Caco-2 (cell line): ENCODE data around the gene CXCR4. TPM values are rescaled to one million over a fixed set of nuclear protein-coding genes. Genes with fewer than 3 reads are reported as not detected.

Experiments
- BruUV-seq: library from RNA; stranded (reverse); fragments of 400-500 nt; replicated peaks from 2 replicates; lab custom pipeline; 2021; lab: Mats Ljungman, UMichigan
- CTCF ChIA-PET: fragments of 300-600 bp; sonication (Branson Sonifier 250); formaldehyde crosslinking; loops from one replicate; lab custom pipeline; 2022; ENCODE audit warnings: antibody characterized with exemption; lab: Charles Lee
- POLR2A ChIA-PET: fragments of 300-600 bp; sonication (Branson Sonifier 250); formaldehyde crosslinking; loops from one replicate; lab custom pipeline; 2022; ENCODE audit warnings: antibody characterized with exemption; lab: Charles Lee
- DNase-seq, 2 experiments: peaks; one replicate each; pipeline versions ENCODE4 v3.0.0 to v3.0.0-alpha.2; 2020 to 2022
- H3K27me3 ChIP-seq: replicated peaks from 2 replicates; pipeline ENCODE4 v1.6.0; 2011; ENCODE audit warnings: low read length; ENCODE audit not compliant: control insufficient read depth, insufficient read depth
- H3K36me3 ChIP-seq: 2 replicates; pipeline ENCODE4 v1.5.1; 2011; ENCODE audit warnings: low read length; ENCODE audit not compliant: control insufficient read depth, insufficient read depth
- H3K4me1 ChIP-seq: fragments of 250-450 bp; sonication (Bioruptor Pico); 2 replicates; pipeline ENCODE4 v1.5.1; 2020; ENCODE audit warnings: mild to moderate bottlenecking
- H3K4me3 ChIP-seq: 2 replicates; pipeline ENCODE4 v1.5.1; 2011; ENCODE audit warnings: low read depth, mild to moderate bottlenecking, control low read depth, low read length
- H3K9me3 ChIP-seq: fragments of 250-450 bp; sonication (Bioruptor Pico); 2 replicates; pipeline ENCODE4 v1.5.1; 2020; ENCODE audit warnings: mild to moderate bottlenecking, moderate library complexity
- H3K27ac Mint-ChIP-seq: one replicate; pipeline ENCODE4 v1.8.0; 2022; ENCODE audit warnings: mixed read lengths; ENCODE audit not compliant: unreplicated experiment
- H3K27me3 Mint-ChIP-seq: one replicate; pipeline ENCODE4 v1.8.0; 2022; ENCODE audit warnings: mixed read lengths; ENCODE audit not compliant: insufficient read depth, unreplicated experiment
- H3K36me3 Mint-ChIP-seq: one replicate; pipeline ENCODE4 v1.8.0; 2022; ENCODE audit warnings: mild to moderate bottlenecking, mixed read lengths; ENCODE audit not compliant: insufficient read depth, unreplicated experiment
- H3K4me1 Mint-ChIP-seq: one replicate; pipeline ENCODE4 v1.8.0; 2022; ENCODE audit warnings: low read depth, mixed read lengths; ENCODE audit not compliant: unreplicated experiment
- H3K4me3 Mint-ChIP-seq: one replicate; pipeline ENCODE4 v1.8.0; 2022; ENCODE audit warnings: mild to moderate bottlenecking, moderate library complexity, mixed read lengths; ENCODE audit not compliant: unreplicated experiment
- H3K9me3 Mint-ChIP-seq: one replicate; pipeline ENCODE4 v1.8.0; 2022; ENCODE audit warnings: mixed read lengths; ENCODE audit not compliant: unreplicated experiment
- intact Hi-C: fragments of 100-400 bp; cut with micrococcal nuclease; formaldehyde crosslinking; loops from one replicate; pipeline ENCODE4 v1.10.0; 2022; ENCODE audit not compliant: unreplicated experiment
- total RNA-seq: library from RNA; stranded (reverse); gene quantifications from 2 replicates; pipeline ENCODE4 v1.2.3, GENCODE V29; 2022
- TF ChIP-seq, protein P1 (sequence below), 2 experiments: fragments of 200-600 bp in 1 of 2; IDR thresholded peaks; 1 replicate in 1 of 2; 2 replicates in 1 of 2; pipeline versions ENCODE4 v1.5.1 to v1.8.0; 2011 to 2022; ENCODE audit warnings: antibody characterized with exemption in 1 of 2, control low read depth in 1 of 2, inconsistent platforms in 1 of 2, low read depth in 1 of 2, low read length in 1 of 2, mild to moderate bottlenecking in 1 of 2, moderate library complexity in 1 of 2; ENCODE audit not compliant: insufficient read depth in 1 of 2, severe bottlenecking in 1 of 2, unreplicated experiment in 1 of 2

CXCR4 gene
- total RNA-seq, 1 experiment from 2014 or later = 1.4 TPM

DNA sequence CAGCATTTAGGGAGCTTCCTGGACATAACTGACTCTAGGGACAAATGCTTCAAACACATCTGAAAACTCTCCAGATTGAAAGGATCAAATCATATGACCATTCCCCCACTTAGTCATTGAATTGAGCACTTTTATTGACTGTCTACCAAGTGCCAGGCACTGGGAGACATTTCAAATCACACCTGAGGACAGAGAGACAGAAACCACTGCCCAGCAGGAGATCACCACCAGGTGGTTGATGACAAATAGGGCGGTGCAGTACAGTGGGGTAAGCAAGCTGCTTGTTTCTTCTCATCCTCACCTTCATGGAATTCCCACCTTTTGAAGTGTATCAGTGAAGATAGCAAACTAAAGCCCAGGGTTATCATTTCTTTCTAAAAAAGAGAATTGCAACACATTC is 19.0 kb upstream of the CXCR4 start:
- Histone ChIP-seq H3K4me3 (no peak overlapping the region), H3K27me3 (no peaks in the 10 kb centered on the region), H3K4me1 (no peaks in the 10 kb centered on the region; the same call in 1 of the 2 replicates), H3K9me3 (no peaks in the 10 kb centered on the region), H3K36me3 (no peaks in the 10 kb centered on the region)
- BruUV-seq = no TSS peak
- Mint-ChIP-seq H3K27me3 (peaks cover 8% of the 10 kb centered on the region), H3K9me3 (no peaks in the 10 kb centered on the region), H3K4me3 (no peak overlapping the region), H3K36me3 (no peaks in the 10 kb centered on the region), H3K27ac (no peak overlapping the region), H3K4me1 (no peaks in the 10 kb centered on the region)
- DNase-seq = no peak
- CTCF ChIA-PET = no interaction called here
- POLR2A ChIA-PET = no interaction called here
- TF ChIP-seq, protein P1, sequence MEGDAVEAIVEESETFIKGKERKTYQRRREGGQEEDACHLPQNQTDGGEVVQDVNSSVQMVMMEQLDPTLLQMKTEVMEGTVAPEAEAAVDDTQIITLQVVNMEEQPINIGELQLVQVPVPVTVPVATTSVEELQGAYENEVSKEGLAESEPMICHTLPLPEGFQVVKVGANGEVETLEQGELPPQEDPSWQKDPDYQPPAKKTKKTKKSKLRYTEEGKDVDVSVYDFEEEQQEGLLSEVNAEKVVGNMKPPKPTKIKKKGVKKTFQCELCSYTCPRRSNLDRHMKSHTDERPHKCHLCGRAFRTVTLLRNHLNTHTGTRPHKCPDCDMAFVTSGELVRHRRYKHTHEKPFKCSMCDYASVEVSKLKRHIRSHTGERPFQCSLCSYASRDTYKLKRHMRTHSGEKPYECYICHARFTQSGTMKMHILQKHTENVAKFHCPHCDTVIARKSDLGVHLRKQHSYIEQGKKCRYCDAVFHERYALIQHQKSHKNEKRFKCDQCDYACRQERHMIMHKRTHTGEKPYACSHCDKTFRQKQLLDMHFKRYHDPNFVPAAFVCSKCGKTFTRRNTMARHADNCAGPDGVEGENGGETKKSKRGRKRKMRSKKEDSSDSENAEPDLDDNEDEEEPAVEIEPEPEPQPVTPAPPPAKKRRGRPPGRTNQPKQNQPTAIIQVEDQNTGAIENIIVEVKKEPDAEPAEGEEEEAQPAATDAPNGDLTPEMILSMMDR (IDR thresholded peaks at IDR 0.05; ENCODE audit: insufficient read depth in 1 of 2, low read depth in 1 of 2, low read length in 1 of 2, severe bottlenecking in 1 of 2, unreplicated experiment in 1 of 2) = no peak
- intact Hi-C loops = no loop called here

DNA sequence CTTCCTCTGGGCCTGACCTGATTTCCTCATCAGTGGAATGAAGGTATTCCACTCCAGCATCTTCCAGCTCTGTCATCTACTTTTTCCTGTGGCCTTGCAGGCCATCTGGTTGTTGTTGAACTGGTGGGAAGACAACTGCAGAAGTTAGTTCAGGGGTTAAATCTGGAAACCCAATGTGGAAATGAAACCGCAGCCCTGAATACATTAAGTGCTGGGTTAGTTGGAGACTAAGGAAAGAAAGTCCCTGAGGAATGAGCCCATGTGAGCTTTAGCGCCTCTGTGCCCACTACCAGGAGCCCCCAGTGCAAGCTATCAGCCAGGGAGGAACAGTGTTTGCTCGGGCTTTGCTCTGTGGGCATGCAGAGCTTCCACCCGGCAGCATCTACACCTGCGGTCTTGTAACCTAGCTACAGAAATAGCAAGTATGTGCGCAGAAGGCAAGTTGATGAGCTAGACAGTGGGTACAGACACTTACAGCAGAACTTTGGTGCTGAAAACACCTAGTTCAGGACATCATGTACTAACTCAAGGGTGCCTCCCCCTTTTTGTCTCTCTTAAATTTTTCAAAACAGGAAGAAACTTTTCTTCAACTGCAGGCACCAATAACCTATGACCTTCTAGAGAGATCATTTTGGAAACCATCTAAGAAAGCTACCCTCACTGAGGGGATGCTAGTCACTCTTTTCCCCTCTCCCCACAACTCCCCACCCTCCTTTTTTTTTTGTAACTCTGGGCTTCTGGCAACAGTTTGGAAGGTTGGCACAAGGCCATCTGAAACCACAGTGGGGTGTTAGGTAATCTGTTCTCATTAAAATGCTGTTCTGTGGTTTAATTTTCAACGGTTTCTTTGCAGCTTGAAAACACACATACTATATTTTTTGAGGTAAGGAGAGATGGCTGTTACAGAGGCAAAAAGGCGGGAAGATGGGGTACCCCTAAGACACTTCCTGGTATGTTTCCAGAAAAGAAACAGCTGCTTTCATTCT is 18.3 kb upstream of the CXCR4 start:
- no TSS peak for BruUV-seq
- CTCF ChIA-PET = no interaction called here

DNA sequence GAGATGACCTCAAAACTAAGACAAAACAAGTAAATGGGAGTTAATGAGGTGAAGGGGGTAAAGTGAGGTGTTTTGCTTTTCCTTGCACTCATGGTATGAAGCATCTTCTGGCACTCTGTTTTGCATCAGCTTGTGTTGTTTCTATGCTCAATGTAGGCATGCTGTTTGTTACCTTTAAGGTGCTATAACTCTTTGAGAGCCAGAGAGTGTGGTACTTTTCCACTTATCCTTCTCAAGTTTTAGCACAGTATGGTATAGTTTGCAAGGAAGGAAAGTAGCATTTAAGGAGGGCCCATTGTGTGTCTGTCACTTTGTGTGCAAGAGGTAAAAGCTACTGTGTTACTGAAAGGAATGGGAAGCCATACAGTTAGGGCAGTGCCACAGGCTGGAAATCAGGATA is 17.5 kb upstream of the CXCR4 start:
- POLR2A ChIA-PET = no interaction called here
- Mint-ChIP-seq H3K27ac (no peak overlapping the region), H3K4me3 (no peak overlapping the region), H3K9me3 (no peaks in the 10 kb centered on the region), H3K4me1 (no peaks in the 10 kb centered on the region), H3K27me3 (peaks cover 4% of the 10 kb centered on the region), H3K36me3 (no peaks in the 10 kb centered on the region)
- CTCF ChIA-PET = no interaction called here
- Histone ChIP-seq H3K36me3 (no peaks in the 10 kb centered on the region), H3K4me1 (no peaks in the 10 kb centered on the region), H3K4me3 (no peak overlapping the region), H3K9me3 (no peaks in the 10 kb centered on the region), H3K27me3 (no peaks in the 10 kb centered on the region)
- intact Hi-C loops = no loop called here
- TF ChIP-seq, protein P1 (IDR thresholded peaks at IDR 0.05; ENCODE audit: insufficient read depth in 1 of 2, low read depth in 1 of 2, low read length in 1 of 2, severe bottlenecking in 1 of 2, unreplicated experiment in 1 of 2) = no peak
- BruUV-seq = no TSS peak
- no peak for DNase-seq

More for the DNA sequence above, 18.3 kb upstream of the CXCR4 start:
- no peak for DNase-seq
- Mint-ChIP-seq H3K27ac (no peak overlapping the region), H3K4me3 (no peak overlapping the region), H3K27me3 (peaks cover 4% of the 10 kb centered on the region), H3K9me3 (no peaks in the 10 kb centered on the region), H3K4me1 (no peaks in the 10 kb centered on the region), H3K36me3 (no peaks in the 10 kb centered on the region)
- Histone ChIP-seq H3K36me3 (no peaks in the 10 kb centered on the region), H3K9me3 (no peaks in the 10 kb centered on the region), H3K27me3 (no peaks in the 10 kb centered on the region), H3K4me1 (no peaks in the 10 kb centered on the region; the same call in 1 of the 2 replicates), H3K4me3 (no peak overlapping the region)
- TF ChIP-seq, protein P1 (IDR thresholded peaks at IDR 0.05; ENCODE audit: insufficient read depth in 1 of 2, low read depth in 1 of 2, low read length in 1 of 2, severe bottlenecking in 1 of 2, unreplicated experiment in 1 of 2) = no peak
- POLR2A ChIA-PET = no interaction called here
- intact Hi-C loops = no loop called here
